HepG2 (cell line): ENCODE results near the gene ZC2HC1B. TPM values are rescaled to one million over a fixed set of nuclear protein-coding genes. Genes with fewer than 3 reads are reported as not detected.

Experiments used
- ELF3 ChIP-seq: IDR thresholded peaks from 2 replicates; pipeline ENCODE4 v1.6.1; 2016; ENCODE audit warnings: missing genetic modification reagents, missing compliant biosample characterization
- HOXA7 ChIP-seq: sonication (generic); formaldehyde crosslinking; IDR thresholded peaks from 2 replicates; pipeline ENCODE4 v1.8.1; 2022; ENCODE audit warnings: mild to moderate bottlenecking, missing genetic modification reagents, moderate library complexity
- JARID2 ChIP-seq: sonication (generic); formaldehyde crosslinking; IDR thresholded peaks from 2 replicates; pipeline ENCODE4 v1.8.1; 2023; ENCODE audit warnings: missing genetic modification reagents, inconsistent platforms; ENCODE audit not compliant: insufficient replicate concordance
- MXD3 ChIP-seq: IDR thresholded peaks from 2 replicates; pipeline ENCODE4 v1.6.1; 2016; ENCODE audit warnings: mild to moderate bottlenecking, missing biosample characterization, missing genetic modification reagents
- NFE2L1 ChIP-seq: sonication (generic); formaldehyde crosslinking; IDR thresholded peaks from 2 replicates; pipeline ENCODE4 v1.4.0; 2020; ENCODE audit warnings: missing genetic modification reagents, mild to moderate bottlenecking, borderline replicate concordance
- SRF ChIP-seq: IDR thresholded peaks from 2 replicates; pipeline ENCODE4 v1.6.1; 2011; ENCODE audit warnings: mild to moderate bottlenecking, low read depth, low read length, moderate library complexity
- STAT6 ChIP-seq: sonication (generic); formaldehyde crosslinking; IDR thresholded peaks from 2 replicates; pipeline ENCODE4 v1.4.0; 2020; ENCODE audit warnings: missing genetic modification reagents, mild to moderate bottlenecking, borderline replicate concordance
- ZBTB40 ChIP-seq, 2 experiments: fragments of 450-650 bp in 1 of 2; sonication (generic) in 1 of 2; formaldehyde crosslinking in 1 of 2; IDR thresholded peaks; 2 replicates each; pipeline versions ENCODE4 v1.6.1 to v1.8.0; 2016 to 2022; ENCODE audit warnings: antibody characterized with exemption in 1 of 2, mild to moderate bottlenecking in 1 of 2, missing genetic modification reagents in 1 of 2
- ZFP90 ChIP-seq: sonication (generic); formaldehyde crosslinking; IDR thresholded peaks from 2 replicates; pipeline ENCODE4 v1.8.0; 2022; ENCODE audit warnings: missing genetic modification reagents, mild to moderate bottlenecking, inconsistent platforms, borderline replicate concordance
- ZNF121 ChIP-seq: sonication (generic); formaldehyde crosslinking; IDR thresholded peaks from 2 replicates; pipeline ENCODE4 v1.5.0; 2020; ENCODE audit warnings: mild to moderate bottlenecking, missing genetic modification reagents
- ZNF383 ChIP-seq: sonication (generic); formaldehyde crosslinking; IDR thresholded peaks from 2 replicates; pipeline ENCODE4 v1.4.0; 2020; ENCODE audit warnings: missing genetic modification reagents, mild to moderate bottlenecking, borderline replicate concordance
- ZNF841 ChIP-seq: sonication (generic); formaldehyde crosslinking; IDR thresholded peaks from 2 replicates; pipeline ENCODE4 v1.8.1; 2023; ENCODE audit warnings: missing genetic modification reagents, borderline replicate concordance
- ZUFSP ChIP-seq: sonication (generic); formaldehyde crosslinking; IDR thresholded peaks from 2 replicates; pipeline ENCODE4 v1.9.0; 2021; ENCODE audit warnings: missing genetic modification reagents, mild to moderate bottlenecking, borderline replicate concordance
- polyA plus RNA-seq, 8 experiments: library from polyadenylated mRNA; depleted of rRNA in 3 of 8; stranded (reverse) in 7 of 8; unstranded in 1 of 8; fragments of >200 nt; fragmentation: Illumina TruSeq in 4 of 8; extraction: Trizol in 4 of 8; gene quantifications; 2 replicates each; pipeline versions ENCODE4 v1.2.1 to v1.2.3, GENCODE V29; 2011 to 2016; ENCODE audit warnings: low read depth in 4 of 8, missing spikeins in 1 of 8, mixed read lengths in 1 of 8; ENCODE audit not compliant: insufficient read depth in 1 of 8
- total RNA-seq, 5 experiments: library from RNA; depleted of rRNA; stranded (reverse); fragments of >200 nt; fragmentation: Illumina TruSeq; extraction: Trizol; gene quantifications; 2 replicates each; pipeline ENCODE4 v1.2.3, GENCODE V29; 2016; ENCODE audit warnings: low read depth in 1 of 5

ZC2HC1B gene
- total and polyA plus RNA-seq, 2 of the 13 experiments (the other 11 are each of a cell fraction or from before 2014, with no cell fraction given) = not detected

- TF ChIP-seq ZNF383 (CRISPR knock-in tag) = peak; percentile 93; the same call in 1 of the 2 replicates
- peak; percentile 100 for TF ChIP-seq MXD3
- TF ChIP-seq ELF3 (CRISPR knock-in tag) = peak; percentile 88
- TF ChIP-seq STAT6 (CRISPR knock-in tag) = peak; percentile 94; the same call in 1 of the 2 replicates
- TF ChIP-seq SRF = no peak
- TF ChIP-seq ZFP90 (CRISPR knock-in tag) = peak; percentile 99; the same call in 1 of the 2 replicates
- TF ChIP-seq HOXA7 (CRISPR knock-in tag) = no peak
- peak; percentile 85 for TF ChIP-seq JARID2 (CRISPR knock-in tag)
- peak; percentile 81 for TF ChIP-seq ZNF121 (CRISPR knock-in tag)
- TF ChIP-seq ZUFSP = no peak
- TF ChIP-seq NFE2L1 = peak; percentile 96
- 0 out of 2 replicates have a peak, but pooled peaks have one; percentile 81 for TF ChIP-seq ZNF841 (CRISPR knock-in tag)
- no peak for TF ChIP-seq ZBTB40 (IDR thresholded peaks at IDR 0.05)
- peak; percentile 96 for TF ChIP-seq ZBTB40 (CRISPR knock-in tag; IDR thresholded peaks at IDR 0.05)
These were observed 21.2 kb upstream of the ZC2HC1B start, which contains the start of gene LTV1 (continued) for GRCh38 chr6:143842902-143843676.
